HG03571 (cell line): Measurements from ENCODE around the gene LGALS1.
A peak's percentile ranks its signal among the peaks of the same experiment; 100 is the strongest.

Experiments
- ATAC-seq: cut with Tn5 transposase; IDR thresholded peaks from one replicate; pipeline ENCODE4 v1.9.1; 2021; ENCODE audit not compliant: unreplicated experiment

The LGALS1 gene

DNA sequence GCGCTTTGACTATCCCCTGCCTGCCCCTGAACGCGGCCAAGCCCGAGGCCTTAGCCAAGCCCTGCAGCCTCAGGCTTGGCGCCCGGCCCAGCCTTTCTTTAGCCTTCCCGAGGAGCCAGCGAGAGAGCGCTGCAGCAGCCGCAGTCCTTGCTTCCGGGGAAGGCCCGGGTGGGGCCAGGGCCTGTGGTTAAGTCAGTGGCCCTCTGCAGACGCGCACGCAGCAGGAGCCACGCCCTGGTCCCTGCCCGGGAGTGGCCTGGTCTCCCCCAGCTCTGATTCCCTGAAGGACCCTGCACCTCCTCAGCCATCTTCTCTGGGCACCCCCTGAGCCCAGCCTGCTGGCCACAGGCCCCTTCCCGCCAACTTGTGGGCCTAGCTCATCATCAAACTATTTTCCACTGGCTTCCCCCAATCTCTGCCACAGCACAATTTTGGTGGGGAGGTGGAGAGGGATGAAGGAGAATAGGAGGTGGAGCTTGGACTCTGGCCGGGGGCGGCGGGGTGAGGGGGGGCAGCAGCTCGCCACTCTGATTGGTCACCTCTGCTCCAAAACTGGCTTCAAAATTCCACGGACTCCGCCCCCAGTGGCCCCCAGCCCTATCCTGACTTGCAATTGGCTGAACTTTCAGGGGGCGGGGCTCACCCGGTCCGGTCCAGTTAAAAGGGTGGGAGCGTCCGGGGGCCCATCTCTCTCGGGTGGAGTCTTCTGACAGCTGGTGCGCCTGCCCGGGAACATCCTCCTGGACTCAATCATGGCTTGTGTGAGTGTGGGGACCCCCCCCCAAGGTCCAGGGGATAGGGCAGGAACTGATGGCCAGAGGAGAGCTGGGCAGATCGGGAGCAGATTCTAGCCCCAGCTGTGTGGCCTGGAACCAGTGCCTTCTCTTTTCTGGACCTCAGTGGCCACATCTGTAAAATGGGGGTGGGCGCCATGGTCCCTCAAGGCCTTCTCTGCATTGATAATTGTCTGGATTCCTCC lies at the start of gene LGALS1:
LGALS1 (plus strand) TSS at position 686 of the 979 bp plus-strand sequence; CDS start at position 753, 67 bp downstream.
- no peak for ATAC-seq

DNA sequence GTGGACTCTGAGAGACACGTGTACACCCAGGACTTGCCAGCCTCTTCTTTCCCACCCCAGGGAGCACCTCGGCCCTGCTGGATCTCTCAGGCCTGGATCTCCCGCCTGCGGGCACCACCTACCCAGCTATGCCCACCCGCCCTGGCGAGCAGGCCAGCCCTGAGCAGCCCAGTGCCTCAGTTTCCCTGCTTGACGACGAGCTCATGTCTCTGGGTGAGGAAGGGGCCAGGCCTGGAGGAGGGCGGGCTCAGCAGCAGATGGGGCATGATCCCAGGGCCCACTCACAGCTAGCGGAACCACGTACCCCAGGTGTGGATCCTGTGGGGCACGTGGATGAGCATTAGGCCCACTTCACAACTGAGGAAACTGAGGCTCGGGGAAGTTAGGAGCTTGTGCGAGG lies 49.7 kb upstream of the LGALS1 start:
- no peak for ATAC-seq

DNA sequence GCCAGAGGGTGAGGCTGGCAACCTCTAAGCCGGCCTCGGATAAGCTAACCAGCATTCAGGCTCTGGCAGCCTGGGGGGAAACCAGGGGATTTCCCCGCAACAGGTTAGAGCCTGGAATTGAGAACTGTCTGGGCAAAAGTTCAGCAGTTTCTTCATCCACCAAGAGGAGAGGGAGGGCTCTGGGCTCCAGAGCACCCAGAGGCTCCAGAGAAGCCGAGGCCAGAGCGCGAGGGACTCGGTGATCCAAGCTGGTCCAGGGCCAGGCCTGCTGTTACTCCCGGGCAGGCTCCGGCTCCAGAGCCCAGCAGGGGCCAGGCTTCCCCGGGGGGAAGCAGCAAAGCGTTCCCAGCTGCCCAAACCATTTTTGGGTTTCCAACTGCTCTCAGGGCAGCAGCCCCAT lies 49.3 kb upstream of the LGALS1 start:
- ATAC-seq, result no peak

DNA sequence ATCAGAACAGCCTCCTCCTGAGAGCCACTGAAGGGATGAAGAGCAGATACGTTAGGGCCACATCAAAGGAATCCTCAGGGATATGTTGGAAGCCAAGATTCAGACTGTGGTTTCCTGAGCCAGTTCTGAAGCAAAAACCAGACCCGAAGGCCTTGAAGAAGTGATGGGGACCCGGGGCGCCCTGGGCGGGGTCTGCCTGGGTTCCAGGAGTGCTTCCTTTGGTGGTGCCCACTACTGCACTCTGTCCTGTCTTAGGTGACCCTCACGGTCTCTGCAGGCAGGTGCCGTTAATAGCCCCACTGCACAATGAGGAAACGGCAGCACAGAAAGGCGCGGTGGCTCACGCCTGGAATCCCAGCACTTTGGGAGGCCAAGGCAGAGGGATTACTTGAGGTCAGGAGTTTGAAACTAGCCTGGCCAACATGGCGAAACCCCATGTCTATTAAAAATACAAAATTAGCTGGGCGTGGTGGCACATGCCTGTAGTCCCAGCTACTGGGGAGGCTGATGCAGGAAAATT lies 48.8 kb upstream of the LGALS1 start:
- no peak for ATAC-seq

DNA sequence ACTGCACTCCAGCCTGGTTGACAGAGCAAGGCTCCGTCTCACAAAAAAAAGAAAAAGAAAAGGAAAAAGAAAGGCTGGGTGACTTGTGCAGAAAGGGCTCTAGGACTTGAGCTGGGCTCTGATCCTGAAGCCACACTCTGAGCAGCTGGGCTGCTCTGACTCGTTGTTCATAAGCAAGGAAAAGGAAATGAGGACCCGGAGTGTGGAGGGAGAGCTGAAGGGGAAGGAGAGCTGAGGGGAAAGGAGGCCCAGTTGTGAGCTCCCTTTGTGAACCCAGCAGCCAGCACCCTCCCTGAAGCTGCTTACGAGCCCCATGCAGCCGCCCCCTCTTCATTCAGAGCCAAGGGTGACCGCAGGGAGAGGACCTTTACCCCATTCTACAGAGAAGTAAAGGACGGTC lies 48.3 kb upstream of the LGALS1 start:
- no peak for ATAC-seq

GRCh38 chr22:37627545-37627944 lies 47.9 kb upstream of the LGALS1 start:
- no peak for ATAC-seq

- no peak for ATAC-seq
Observed at GRCh38 chr22:37628830-37629229, 46.6 kb upstream of the LGALS1 start.

- no peak for ATAC-seq
Observed at GRCh38 chr22:37629928-37630327, 45.5 kb upstream of the LGALS1 start.

DNA sequence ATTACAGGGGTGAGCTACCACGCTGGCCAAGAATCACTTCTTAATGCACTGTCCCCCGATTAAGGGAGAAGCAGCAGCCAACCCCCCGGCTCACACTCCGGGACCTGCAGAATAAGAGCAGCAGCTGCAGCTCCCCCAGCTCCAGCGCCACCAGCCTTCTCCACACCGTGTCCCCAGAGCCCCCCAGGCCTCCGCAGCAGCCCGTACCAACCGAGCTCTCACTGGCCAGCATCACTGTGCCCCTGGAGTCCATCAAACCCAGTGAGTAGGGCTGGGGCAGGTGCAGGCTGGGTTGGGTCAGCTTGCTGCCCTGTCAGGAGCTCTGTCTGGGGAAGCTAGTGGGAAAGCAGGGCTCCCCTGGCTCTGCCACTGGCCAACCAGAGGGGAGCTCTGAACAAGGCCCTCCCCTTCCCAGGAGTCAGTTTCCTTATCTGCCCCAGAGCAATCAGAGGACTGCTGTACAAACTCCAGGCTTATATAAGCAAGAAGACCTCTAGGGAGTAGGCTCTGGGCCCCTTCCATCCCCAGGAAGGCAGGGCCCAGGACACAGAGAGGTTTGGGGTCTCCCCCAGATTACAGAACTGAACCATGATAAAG lies 44.5 kb upstream of the LGALS1 start:
- ATAC-seq, result no peak

GRCh38 chr22:37631448-37632173 lies 43.8 kb upstream of the LGALS1 start:
- ATAC-seq, result no peak

DNA sequence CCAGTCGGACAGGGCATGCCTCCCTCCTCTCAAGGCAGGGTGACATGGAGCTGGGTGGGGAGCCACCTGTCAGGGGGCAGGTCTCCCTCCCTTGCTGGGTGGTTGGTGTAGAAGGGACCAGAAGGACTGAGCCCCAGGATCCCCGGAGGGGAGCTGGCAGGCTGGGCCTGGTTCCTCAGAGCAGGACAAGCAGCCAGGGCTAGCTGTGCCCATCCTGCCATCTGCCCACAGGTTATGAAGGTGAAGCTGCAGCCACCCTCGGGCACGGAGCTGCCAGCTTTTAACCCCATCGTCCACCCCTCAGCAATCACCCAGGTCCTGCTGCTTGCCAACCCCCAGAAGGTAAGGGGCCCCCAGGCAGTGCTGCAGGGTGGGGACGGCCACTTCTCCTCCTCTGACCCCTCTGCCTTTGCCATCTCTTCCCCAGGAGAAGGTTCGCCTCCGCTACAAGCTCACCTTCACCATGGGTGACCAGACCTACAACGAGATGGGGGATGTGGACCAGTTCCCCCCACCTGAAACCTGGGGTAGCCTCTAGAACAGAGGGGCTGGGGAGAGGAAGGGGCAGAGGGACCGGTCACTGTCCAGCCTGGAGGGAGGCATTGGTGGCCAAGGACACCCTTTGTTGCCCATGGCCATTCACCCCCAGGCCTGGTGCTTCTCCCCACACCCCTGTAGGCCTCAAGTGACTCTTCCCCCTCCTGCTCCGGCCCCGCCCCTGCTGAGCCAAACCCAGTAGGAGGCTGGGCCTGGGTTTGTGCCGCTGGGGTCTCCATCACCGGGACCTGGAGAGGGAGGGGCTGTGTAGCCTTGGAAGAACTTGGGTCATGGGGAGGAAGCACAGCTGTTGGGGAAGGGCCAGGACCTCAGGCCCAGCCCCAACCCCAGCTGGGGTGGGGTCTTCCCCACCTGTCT lies 43.0 kb upstream of the LGALS1 start:
- peak; percentile 9 for ATAC-seq

DNA sequence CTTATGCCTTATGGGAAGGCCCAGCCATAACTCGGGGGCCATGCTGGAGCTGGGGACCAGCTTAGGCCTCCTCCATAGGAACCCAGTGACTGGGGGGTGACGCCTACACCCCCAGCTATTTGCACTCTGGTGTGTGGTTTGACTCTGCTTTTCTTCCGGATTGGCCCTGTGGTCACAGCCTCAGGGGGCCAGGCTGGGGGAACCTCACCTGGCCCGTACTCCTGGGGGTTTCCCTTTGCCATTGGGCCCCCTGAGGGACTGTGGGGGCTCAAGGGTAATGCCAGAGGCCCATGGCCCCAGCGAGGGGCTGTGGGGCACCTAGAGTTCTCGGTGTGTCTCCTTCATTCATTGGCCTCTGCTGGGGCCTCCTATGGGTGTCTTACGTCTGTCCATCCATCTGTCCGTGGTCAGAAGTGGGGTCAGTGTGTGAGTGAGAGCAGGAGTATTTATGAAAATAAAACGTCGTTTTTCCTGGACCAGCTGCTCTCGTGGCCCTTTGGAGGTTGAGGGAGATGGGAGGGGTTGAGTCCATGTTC lies 42.3 kb upstream of the LGALS1 start:
- peak; percentile 38 for ATAC-seq

DNA sequence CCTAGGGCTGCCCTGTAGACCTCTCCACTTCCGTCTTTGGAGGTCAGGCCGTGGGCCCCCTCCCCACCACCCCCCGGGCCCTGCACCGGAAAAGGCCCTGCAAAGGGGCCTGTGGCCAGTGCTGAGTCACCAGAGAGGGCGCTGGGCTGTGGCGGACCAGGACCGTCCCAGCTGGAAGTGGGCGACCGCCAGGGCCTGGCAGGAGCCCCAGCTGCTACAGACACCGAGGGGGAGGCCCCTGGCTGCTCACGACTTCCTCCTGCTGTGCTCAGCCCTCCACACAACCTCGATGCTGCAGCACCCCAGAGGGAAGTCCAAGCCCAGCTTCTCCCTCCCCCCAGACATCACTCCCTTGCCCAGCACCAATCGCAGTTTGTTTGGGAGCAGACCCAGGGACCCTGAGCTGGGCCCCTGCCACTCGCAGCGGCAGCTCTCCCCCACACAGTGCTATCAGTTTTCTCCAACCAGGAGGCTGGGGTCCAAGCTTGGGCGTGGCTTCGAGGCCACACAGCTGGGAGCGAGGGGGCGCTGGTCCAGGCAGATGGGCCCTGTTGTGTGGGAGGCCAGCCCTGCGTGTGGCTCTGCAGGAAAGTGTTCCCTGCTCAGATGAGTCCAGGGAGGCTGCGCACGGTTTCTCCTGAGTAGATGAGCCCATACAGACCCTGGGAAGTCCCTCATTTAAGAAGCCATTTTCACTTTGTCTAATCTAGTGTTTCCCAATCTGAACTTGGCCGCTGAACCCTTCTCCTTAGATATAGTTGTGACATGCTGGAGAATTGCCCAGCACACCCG lies 41.6 kb upstream of the LGALS1 start:
- ATAC-seq, result peak; percentile 52

DNA sequence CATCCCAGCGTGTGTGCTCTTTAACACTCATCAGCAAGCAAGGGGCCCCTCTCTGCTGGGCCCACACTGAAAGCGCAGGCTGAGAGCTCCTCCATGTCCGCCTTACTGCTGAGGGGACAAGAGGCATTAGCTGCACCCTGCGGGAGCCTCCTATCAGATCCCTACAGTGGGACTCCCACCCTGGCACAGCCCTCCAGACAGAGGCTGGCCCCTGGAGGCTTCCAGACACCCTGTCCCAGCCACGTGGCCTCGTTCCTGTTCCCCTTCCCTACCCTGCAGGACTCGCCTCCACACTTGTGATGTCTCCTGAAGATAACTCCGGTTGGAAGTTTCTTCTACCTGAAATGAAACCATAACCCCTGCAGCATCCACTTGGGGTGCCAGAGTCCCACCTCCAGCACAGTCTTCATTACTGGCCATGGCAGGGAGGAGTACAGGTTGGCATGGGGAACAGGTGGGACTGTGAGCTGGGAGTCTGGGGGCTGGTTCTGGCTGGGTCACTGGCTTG lies 41.0 kb upstream of the LGALS1 start:
- no peak for ATAC-seq

DNA sequence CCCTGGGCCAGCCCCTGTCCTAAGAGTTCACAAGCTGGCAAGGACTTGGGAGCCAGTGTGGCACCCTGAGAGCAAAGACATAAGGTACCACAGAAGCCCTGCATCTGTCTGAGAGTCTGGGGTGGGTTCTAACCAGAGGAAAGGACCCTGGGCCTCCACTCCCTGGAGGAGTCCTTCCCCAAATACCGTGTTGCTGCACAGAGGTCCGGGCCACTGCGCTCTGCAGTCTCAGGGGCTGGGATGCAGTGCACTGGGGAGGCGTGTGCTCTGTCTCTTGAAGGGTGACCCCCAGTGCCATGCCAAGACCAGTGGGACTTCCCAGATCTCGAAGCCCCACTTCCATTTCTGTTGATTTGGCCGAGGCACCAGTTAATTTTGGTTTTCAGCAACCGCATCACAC lies 40.3 kb upstream of the LGALS1 start:
- no peak for ATAC-seq

GRCh38 chr22:37636186-37636948 lies 39.1 kb upstream of the LGALS1 start:
- no peak for ATAC-seq

DNA sequence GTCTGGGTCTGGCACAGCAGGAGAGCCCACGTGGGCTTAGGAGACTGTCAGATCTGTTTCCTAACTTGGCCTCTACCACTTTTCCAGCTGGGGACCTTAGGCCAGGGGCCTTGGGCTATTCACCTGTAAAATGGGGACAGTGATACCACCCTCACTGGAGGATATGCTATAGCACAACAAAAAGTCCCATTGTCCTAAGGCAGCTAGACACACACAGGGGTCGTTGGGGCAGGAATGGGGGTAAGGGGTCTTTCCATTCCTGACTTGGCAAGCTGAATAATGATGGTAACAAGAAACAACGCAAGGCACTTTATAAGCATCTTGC lies 38.5 kb upstream of the LGALS1 start:
- ATAC-seq, result no peak

DNA sequence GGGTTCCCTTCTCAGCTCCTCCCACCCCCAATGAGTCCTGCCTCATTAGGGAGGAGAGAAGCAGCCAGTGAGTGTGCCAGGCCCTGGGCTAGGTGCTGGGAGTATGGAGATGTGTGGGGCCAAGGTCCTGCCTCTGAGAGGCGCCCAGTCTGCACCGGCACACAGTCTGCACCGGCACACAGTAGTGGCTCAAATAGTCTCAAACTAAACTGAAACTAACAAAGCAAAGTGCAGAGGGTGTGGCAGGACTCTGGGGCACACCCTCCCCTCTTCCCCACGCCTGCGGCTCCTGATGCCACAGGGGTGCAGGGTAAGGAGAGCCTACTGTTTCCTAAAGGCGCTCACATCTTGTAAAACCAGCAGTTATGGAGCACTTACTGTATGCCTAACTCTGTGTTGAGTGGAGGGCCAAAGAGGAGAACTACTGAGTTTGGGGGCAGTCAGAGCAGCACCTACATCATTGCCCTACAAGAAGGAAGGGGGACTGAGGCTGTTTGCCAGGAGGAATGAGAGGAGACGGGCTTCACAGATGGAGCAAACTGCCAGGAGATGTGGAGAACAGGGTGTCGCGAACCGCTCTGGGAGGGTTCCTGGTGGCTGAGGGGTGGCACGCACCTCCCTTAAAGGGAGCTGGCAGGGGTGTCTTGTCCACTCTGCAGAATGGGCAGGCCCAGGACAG lies 36.9 kb upstream of the LGALS1 start:
- no peak for ATAC-seq
